GM19035 (cell line): ENCODE data around the gene CLCA4.
"Not testable (repeated sequence)": the region's sequence is repeated elsewhere in the genome, so short reads cannot be mapped to it uniquely, and the experiment has no call there.

Experiments used
- ATAC-seq: cut with Tn5 transposase; IDR thresholded peaks from one replicate; pipeline ENCODE4 v1.9.1; 2021; ENCODE audit not compliant: unreplicated experiment

CLCA4 gene

DNA sequence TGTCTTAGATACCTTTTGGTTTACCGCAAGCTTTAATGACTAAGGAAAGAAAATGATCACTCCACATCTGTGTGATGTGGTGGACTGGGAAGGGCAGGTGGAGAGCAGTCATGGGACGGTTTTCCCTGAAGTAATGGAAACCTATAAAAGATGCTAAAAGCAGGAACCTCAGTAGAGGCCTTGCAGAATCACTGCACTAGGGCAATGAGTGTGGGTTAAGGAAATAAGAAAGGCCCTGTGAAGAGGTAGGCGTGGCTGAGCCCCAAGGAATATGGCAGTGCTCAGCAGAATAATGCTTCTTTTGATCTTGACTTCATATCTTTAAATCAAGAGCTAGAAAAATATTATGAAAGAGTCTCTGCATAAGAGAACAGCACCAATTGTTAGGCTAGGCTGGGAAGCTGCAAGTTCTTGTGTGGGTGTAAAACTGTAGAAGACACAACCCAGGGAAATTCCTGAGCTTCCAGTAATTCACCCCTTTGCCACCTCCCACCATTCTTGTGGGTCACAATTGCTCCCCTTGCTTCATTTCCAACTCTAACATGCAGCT is 49.9 kb downstream of the CLCA4 start:
- no peak for ATAC-seq

DNA sequence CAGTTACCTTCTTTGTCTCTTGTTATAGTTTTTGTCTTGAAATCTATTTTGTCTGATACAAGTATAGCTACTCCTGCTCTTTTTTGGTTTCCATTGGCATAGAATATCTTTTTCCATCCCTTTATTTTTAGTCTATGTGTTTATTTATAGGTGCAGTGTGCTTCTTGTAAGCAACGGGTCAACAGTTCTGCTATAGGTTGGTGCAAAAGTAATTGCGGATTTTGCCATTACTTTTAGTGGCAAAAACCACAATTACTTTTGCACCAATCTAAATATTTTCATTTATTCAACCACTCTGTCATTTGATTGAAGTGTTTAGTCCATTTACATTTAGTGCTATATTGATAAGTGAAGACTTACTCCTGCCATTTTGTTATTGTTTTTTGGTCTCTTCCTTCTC is 59.2 kb downstream of the CLCA4 start:
- not testable (repeated sequence) for ATAC-seq

DNA sequence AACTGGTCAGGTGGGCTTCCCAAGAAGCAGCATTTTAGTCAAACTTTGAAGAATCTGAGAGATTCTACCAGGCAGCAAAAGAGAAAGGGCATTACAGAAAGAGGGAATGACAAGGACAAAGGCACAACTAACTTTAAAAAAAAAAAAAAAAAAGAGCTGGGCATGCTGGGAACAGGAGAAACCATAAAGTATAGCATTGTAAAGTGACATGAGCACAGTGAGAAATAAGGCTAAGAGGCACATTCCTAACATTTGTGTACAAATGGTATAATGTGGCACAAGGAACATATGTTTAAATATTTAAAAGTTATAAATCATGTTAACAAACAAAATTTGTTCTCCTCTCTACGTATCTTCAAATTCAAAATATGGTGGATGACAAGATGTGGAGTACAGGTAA is 69.6 kb downstream of the CLCA4 start:
- ATAC-seq = no peak

DNA sequence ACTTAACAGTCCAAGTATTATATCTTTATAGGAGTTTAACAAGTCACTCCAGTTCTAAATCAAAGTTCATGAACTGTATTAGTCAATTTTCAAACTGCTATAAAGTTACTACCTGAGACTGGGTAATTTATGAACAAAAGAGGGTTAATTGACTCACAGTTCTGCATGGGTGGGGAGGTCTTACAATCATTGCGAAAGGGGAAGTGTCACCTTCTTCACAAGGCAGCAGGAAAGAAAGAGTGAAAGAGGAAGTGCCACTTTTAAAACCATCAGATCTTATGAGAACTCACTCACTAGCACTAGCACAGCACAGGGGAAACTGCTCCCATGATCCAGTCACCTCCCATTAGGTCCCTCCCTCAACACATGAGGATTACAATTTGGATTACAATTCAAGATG is 70.0 kb downstream of the CLCA4 start:
- peak; percentile 99 for ATAC-seq

DNA sequence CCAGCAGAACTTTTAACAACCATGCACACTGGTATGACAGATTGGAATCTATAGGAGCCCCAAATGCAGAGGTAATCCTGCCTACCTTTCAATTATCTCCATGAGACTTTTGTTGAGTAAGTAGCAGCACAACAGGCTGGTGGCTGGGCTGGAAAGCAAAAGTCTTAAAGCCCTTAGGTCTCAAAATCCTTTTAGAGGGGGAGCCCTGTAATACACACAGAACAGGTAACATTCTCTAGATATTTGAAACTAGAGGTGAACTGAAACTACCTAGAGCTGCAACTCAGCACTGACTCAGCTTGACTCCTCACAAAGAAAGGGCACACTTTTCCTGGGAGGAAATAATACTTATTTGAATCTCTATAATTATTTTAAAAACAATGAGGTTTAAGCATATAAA is 71.5 kb downstream of the CLCA4 start:
- ATAC-seq = no peak

DNA sequence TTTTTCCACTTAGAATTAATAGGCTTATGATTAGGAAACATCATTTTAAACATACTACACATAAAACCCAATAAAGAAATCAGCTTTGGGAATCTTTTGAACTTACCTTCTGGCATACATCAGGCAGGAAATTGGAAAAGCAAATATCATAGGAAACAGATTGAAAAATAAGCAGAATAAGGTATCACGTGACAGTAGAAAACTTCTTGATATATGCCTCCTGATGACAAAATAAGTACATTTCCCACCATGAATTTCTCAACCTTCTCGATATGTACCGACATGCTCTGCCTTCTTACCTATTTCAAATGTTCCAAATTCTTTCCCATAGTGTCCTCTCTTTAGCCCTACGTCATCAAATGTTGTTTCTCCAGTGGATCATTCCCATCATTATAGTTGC is 72.4 kb downstream of the CLCA4 start:
- ATAC-seq = no peak

DNA sequence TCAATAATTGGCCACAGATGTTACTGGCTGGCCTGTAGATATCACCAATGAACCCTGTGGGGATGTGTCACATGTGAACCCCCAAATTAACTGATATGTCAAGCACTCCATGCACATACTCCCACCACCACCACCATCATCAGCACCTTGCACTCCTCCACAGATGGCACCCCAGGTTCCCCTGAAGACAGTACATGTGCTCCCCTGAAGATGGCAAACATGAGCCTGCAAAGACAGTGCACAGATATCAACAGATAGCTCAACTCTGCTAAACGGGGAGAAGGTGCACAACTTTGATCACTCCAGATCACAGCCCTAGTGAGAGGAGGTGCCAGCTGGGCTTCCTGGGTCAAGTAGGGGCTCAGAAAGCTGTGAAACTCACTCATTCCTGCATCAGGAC is 74.4 kb downstream of the CLCA4 start:
- ATAC-seq = no peak
